Liver (tissue), 3 donors: ENCODE measurements around the gene TRUB1.

Experiments
- CTCF ChIP-seq: fragments of 150-350 bp; IDR thresholded peaks from 2 replicates; pipeline ENCODE4 v1.5.1; 2017; ENCODE audit warnings: improper control_type of control experiment, low read depth, low read length; ENCODE audit not compliant: missing input control
- EGR1 ChIP-seq, 2 donors: IDR thresholded peaks; 2 replicates each; pipeline ENCODE4 v1.6.1; 2016 to 2018; ENCODE audit warnings: antibody characterized with exemption in 2 of 2, low read depth in 2 of 2
- FOXA1 ChIP-seq: IDR thresholded peaks from 2 replicates; pipeline ENCODE4 v1.6.1; 2016; ENCODE audit warnings: antibody characterized with exemption
- GABPA ChIP-seq, 2 donors: IDR thresholded peaks in 1 of 2; conservative IDR thresholded peaks in 1 of 2; 2 replicates each; pipeline ENCODE4 v1.6.1; 2016; ENCODE audit warnings: antibody characterized with exemption in 2 of 2, mild to moderate bottlenecking in 1 of 2, moderate library complexity in 1 of 2
- JUND ChIP-seq, 2 donors: IDR thresholded peaks; 2 replicates each; pipeline ENCODE4 v1.6.1; 2016; ENCODE audit warnings: antibody characterized with exemption in 2 of 2
- RAD21 ChIP-seq, 2 donors: IDR thresholded peaks; 2 replicates each; pipeline ENCODE4 v1.6.1; 2016; ENCODE audit warnings: antibody characterized with exemption in 2 of 2, mild to moderate bottlenecking in 2 of 2
- REST ChIP-seq: IDR thresholded peaks from 2 replicates; pipeline ENCODE4 v1.6.1; 2016; ENCODE audit warnings: antibody characterized with exemption, mild to moderate bottlenecking
- SP1 ChIP-seq: IDR thresholded peaks from 2 replicates; pipeline ENCODE4 v1.6.1; 2018; ENCODE audit warnings: antibody characterized with exemption, mild to moderate bottlenecking
- TAF1 ChIP-seq: conservative IDR thresholded peaks from 2 replicates; pipeline ENCODE4 v1.6.1; 2016; ENCODE audit warnings: antibody characterized with exemption, mild to moderate bottlenecking
- YY1 ChIP-seq: IDR thresholded peaks from 2 replicates; pipeline ENCODE4 v1.6.1; 2016; ENCODE audit warnings: antibody characterized with exemption, mild to moderate bottlenecking
- donor health status: healthy.
- donor health status: healthy.

- TF ChIP-seq GABPA (IDR thresholded peaks at IDR 0.05 in 1 of 2, conservative IDR thresholded peaks at IDR 0.05 in 1 of 2) (no peak), CTCF (no peak), REST (no peak), FOXA1 (no peak), RAD21 (IDR thresholded peaks at IDR 0.05) (no peak), JUND (IDR thresholded peaks at IDR 0.05) (no peak), SP1 (no peak), YY1 (no peak), TAF1 (no peak), EGR1 (IDR thresholded peaks at IDR 0.05; ENCODE audit: low read depth in 2 of 2) (no peak)
Measured at GRCh38 chr10:114900658-114901057, 37.3 kb upstream of the TRUB1 start.
